Mesenteric fat pad (tissue), 1 donor: Measurements from ENCODE around the gene KDM3B. TPM values are rescaled to one million over a fixed set of nuclear protein-coding genes. Genes with fewer than 3 reads are reported as not detected.

Experiments used
- total RNA-seq: library from RNA; stranded (reverse); fragmentation: NEBNext Ultra II Directional; extraction: Animal tissue kit (Norgen Biotek cat#: 25700); gene quantifications from one replicate; pipeline ENCODE4 v1.2.1, GENCODE V29; 2021
- donor health status: DM: yes; HTN: yes; CAD: no.

Gene KDM3B
- total RNA-seq, 1 donor from 2014 or later: 54.1 TPM

Other genes starting within 250 kb of the KDM3B start
- gene NME5, start 213.3 kb upstream of the KDM3B start, total RNA-seq: 0.71 TPM
- 23.8 TPM for gene BRD8, start 174.1 kb upstream of the KDM3B start, total RNA-seq
- not detected for gene KIF20A, start 173.6 kb upstream of the KDM3B start, total RNA-seq
- gene CDC23, start 139.4 kb upstream of the KDM3B start, total RNA-seq: 18.1 TPM
- gene GFRA3, start 78.1 kb upstream of the KDM3B start, total RNA-seq: not detected
- gene CDC25C, start 20.9 kb upstream of the KDM3B start, total RNA-seq: not detected
- gene FAM53C, start 14.4 kb upstream of the KDM3B start, total RNA-seq: 25.7 TPM
- 2.6 TPM for gene REEP2, start 86.4 kb downstream of the KDM3B start, total RNA-seq
- gene EGR1, start 112.8 kb downstream of the KDM3B start, total RNA-seq: 639 TPM
- 165 TPM for gene ETF1, start 190.6 kb downstream of the KDM3B start, total RNA-seq
- gene HSPA9, start 222.7 kb downstream of the KDM3B start, total RNA-seq: 224 TPM